Uterus (tissue), 4 donors: ENCODE data around the gene HEBP1. TPM values are rescaled to one million over a fixed set of nuclear protein-coding genes. Genes with fewer than 3 reads are reported as not detected.

Experiments used
- DNase-seq, 2 donors: peaks; one replicate each; pipeline ENCODE4 v3.0.0-alpha.2; 2019 to 2020
- H3K27ac ChIP-seq, 2 donors: fragments of 200-600 bp; sonication (generic); 1 replicate in 1 of 2; 2 replicates in 1 of 2; pipeline ENCODE4 v1.5.1; 2016 to 2018
- H3K27me3 ChIP-seq, 2 donors: fragments of 200-600 bp; sonication (generic); one replicate each; pipeline ENCODE4 v1.5.1; 2018 to 2019; ENCODE audit warnings: control low read depth in 1 of 2
- H3K36me3 ChIP-seq, 2 donors: fragments of 200-600 bp; sonication (generic); one replicate each; pipeline ENCODE4 v1.5.1; 2019; ENCODE audit warnings: control low read depth in 1 of 2
- H3K4me1 ChIP-seq, 2 donors: fragments of 200-600 bp; sonication (generic); one replicate each; pipeline ENCODE4 v1.5.1; 2018 to 2019; ENCODE audit warnings: control low read depth in 1 of 2
- H3K4me3 ChIP-seq, 2 donors: fragments of 200-600 bp; sonication (generic); 1 replicate in 1 of 2; 2 replicates in 1 of 2; pipeline ENCODE4 v1.5.1; 2018 to 2019; ENCODE audit warnings: mild to moderate bottlenecking in 1 of 2
- H3K9me3 ChIP-seq, 2 donors: fragments of 200-600 bp; sonication (generic); one replicate each; pipeline ENCODE4 v1.5.1; 2019; ENCODE audit warnings: control low read depth in 1 of 2
- CTCF ChIP-seq, 4 experiments: fragments of 200-600 bp in 2 of 4; fragments of 450-650 bp in 2 of 4; sonication (generic) in 2 of 4; IDR thresholded peaks; one replicate each; pipeline ENCODE4 v1.5.1; 2016 to 2019; ENCODE audit warnings: antibody characterized with exemption in 4 of 4, mild to moderate bottlenecking in 2 of 4, moderate library complexity in 1 of 4
- POLR2A ChIP-seq, 2 donors: fragments of 450-650 bp; IDR thresholded peaks; one replicate each; pipeline ENCODE4 v1.6.1; 2016; ENCODE audit warnings: antibody characterized with exemption in 2 of 2, mild to moderate bottlenecking in 1 of 2, moderate library complexity in 1 of 2
- intact Hi-C: fragments of 100-400 bp; cut with DNase I; formaldehyde crosslinking; loops from one replicate; pipeline ENCODE4 v1.15.1; 2023; ENCODE audit warnings: low total_unique reads
- small RNA-seq: library from RNA; depleted of rRNA; stranded (forward); fragments of <200 nt; gene quantifications from one replicate; pipeline ENCODE3, GENCODE V24; 2016
- total RNA-seq, 4 donors: library from RNA; depleted of rRNA in 3 of 4; stranded (reverse); fragments of >200 nt in 3 of 4; gene quantifications; one replicate each; pipeline versions ENCODE4 v1.1.0 to v1.2.4, GENCODE V29; 2014 to 2023
- donor health status: DM: yes; HTN: yes; CAD: no.

The HEBP1 gene
- total RNA-seq, 4 donors from 2014 or later, result 10.5 to 64.4 (median 40.9) TPM

- H3K27ac ChIP-seq, result no peak overlapping the region
- intact Hi-C loops, result no loop called here
Observed at GRCh38 chr12:12925388-12925787, 74.7 kb downstream of the HEBP1 start.

More at GRCh38 chr12:12925388-12925787, 74.7 kb downstream of the HEBP1 start:
- no peaks in the 10 kb centered on the region for H3K36me3 ChIP-seq
- H3K4me1 ChIP-seq, result no peaks in the 10 kb centered on the region
- no peak overlapping the region for H3K4me3 ChIP-seq
- TF ChIP-seq CTCF (IDR thresholded peaks at IDR 0.05) (no peak), POLR2A (IDR thresholded peaks at IDR 0.05) (no peak)
- no peaks in the 10 kb centered on the region for H3K9me3 ChIP-seq
- no peaks in the 10 kb centered on the region for H3K27me3 ChIP-seq
- DNase-seq, result no peak

Small RNA genes lying within 50 kb of the gene (small RNA-seq; reads per million reads assigned to genes)
- gene RF00604, result not detected

Other genes starting within 250 kb of the HEBP1 start
- 10 to 100 TPM; 25.0 to 88.8 (median 57.9) TPM for gene APOLD1, start 214.6 kb downstream of the HEBP1 start, total RNA-seq
- gene DDX47, start 186.9 kb downstream of the HEBP1 start, total RNA-seq, result 100 to 1,000 TPM in 1 of 4 donors, 10 to 100 TPM in 3; 42.1 to 105 (median 57.2) TPM
- gene GPRC5A, start 108.7 kb downstream of the HEBP1 start, total RNA-seq, result 10 to 100 TPM in 3 of 4 donors, 1 to 10 TPM in 1; 2.0 to 13.2 (median 12.4) TPM
- not detected for gene GPRC5D, start 48.1 kb downstream of the HEBP1 start, total RNA-seq
- 1 to 10 TPM; 2.4 to 8.3 (median 4.6) TPM for gene FAM234B, start 44.1 kb upstream of the HEBP1 start, total RNA-seq
- not detected for gene GSG1, start 103.4 kb upstream of the HEBP1 start, total RNA-seq
- 100 to 1,000 TPM in 3 of 4 donors, 10 to 100 TPM in 1; 48.9 to 345 (median 163) TPM for gene EMP1, start 196.5 kb upstream of the HEBP1 start, total RNA-seq